HG03060 (cell line): ENCODE measurements around the gene C1orf115.

ENCODE experiments used
- ATAC-seq: cut with Tn5 transposase; IDR thresholded peaks from one replicate; pipeline ENCODE4 v1.9.1; 2021; ENCODE audit warnings: low read depth, moderate number of reproducible peaks; ENCODE audit not compliant: unreplicated experiment

Gene C1orf115

GRCh38 chr1:220692436-220693228 is 2.5 kb downstream of the C1orf115 start:
- ATAC-seq: no peak

GRCh38 chr1:220694866-220695382 is 4.8 kb downstream of the C1orf115 start:
- ATAC-seq: no peak

GRCh38 chr1:220695426-220695825 is 5.3 kb downstream of the C1orf115 start:
- ATAC-seq: no peak

GRCh38 chr1:220696226-220696862 is 6.2 kb downstream of the C1orf115 start:
- ATAC-seq: no peak

- ATAC-seq: no peak
Measured at GRCh38 chr1:220696863-220697231, 6.7 kb downstream of the C1orf115 start.

- ATAC-seq: no peak
Measured at GRCh38 chr1:220697326-220697725, 7.2 kb downstream of the C1orf115 start.

- no peak for ATAC-seq
Measured at GRCh38 chr1:220698607-220699016, 8.4 kb downstream of the C1orf115 start.

GRCh38 chr1:220699044-220699443 is 8.9 kb downstream of the C1orf115 start:
- no peak for ATAC-seq

GRCh38 chr1:220700556-220701179 is 10.5 kb downstream of the C1orf115 start:
- no peak for ATAC-seq

- no peak for ATAC-seq
Measured at GRCh38 chr1:220701974-220702373, 11.8 kb downstream of the C1orf115 start.

- no peak for ATAC-seq
Measured at GRCh38 chr1:220702733-220703270, 12.6 kb downstream of the C1orf115 start.

- no peak for ATAC-seq
Measured at GRCh38 chr1:220703305-220703704, 13.1 kb downstream of the C1orf115 start.

- ATAC-seq: no peak
Measured at GRCh38 chr1:220705782-220706181, 15.6 kb downstream of the C1orf115 start.

- ATAC-seq: no peak
Measured at GRCh38 chr1:220706480-220706879, 16.3 kb downstream of the C1orf115 start.

GRCh38 chr1:220707160-220707559 is 17.0 kb downstream of the C1orf115 start:
- no peak for ATAC-seq

- no peak for ATAC-seq
Measured at GRCh38 chr1:220708244-220708643, 18.1 kb downstream of the C1orf115 start.

GRCh38 chr1:220708936-220709801 is 19.0 kb downstream of the C1orf115 start:
- peak; percentile 30 for ATAC-seq

GRCh38 chr1:220710333-220710732 is 20.2 kb downstream of the C1orf115 start:
- no peak for ATAC-seq

GRCh38 chr1:220711056-220711809 is 21.1 kb downstream of the C1orf115 start:
- peak; percentile 82 for ATAC-seq
